CD4-positive, CD25-positive, alpha-beta regulatory T cell (primary cell): ENCODE results near the gene KRTAP10-4. TPM values are rescaled to one million over a fixed set of nuclear protein-coding genes. Genes with fewer than 3 reads are reported as not detected.
"Not testable (repeated sequence)": the region's sequence is repeated elsewhere in the genome, so short reads cannot be mapped to it uniquely, and the experiment has no call there.

Experiments used
- ATAC-seq, 2 donors: fragments of 150-1000 bp; cut with Tn5 transposase; one replicate each; pipeline ENCODE4 v1.10.0; 2021; ENCODE audit warnings: low read depth in 2 of 2, moderate number of reproducible peaks in 2 of 2, moderate library complexity in 1 of 2
- DNase-seq, 3 donors: peaks; one replicate each; pipeline versions ENCODE4 v3.0.0 to v3.0.0-alpha.2; 2012 to 2022; ENCODE audit warnings: mixed read lengths in 1 of 3
- H3K27ac ChIP-seq: one replicate; pipeline ENCODE4 v1.7.0; 2013; ENCODE audit warnings: mild to moderate bottlenecking, low read length; ENCODE audit not compliant: insufficient read depth, poor library complexity, severe bottlenecking
- H3K27me3 ChIP-seq: one replicate; pipeline ENCODE4 v1.7.0; 2013; ENCODE audit warnings: low read length; ENCODE audit not compliant: control insufficient read depth, insufficient read depth
- H3K36me3 ChIP-seq: one replicate; pipeline ENCODE4 v1.7.0; 2013; ENCODE audit warnings: mild to moderate bottlenecking, low read length, moderate library complexity; ENCODE audit not compliant: control insufficient read depth, insufficient read depth
- H3K4me1 ChIP-seq: 2 replicates; pipeline ENCODE4 v1.7.0; 2013; ENCODE audit warnings: mild to moderate bottlenecking, low read length; ENCODE audit not compliant: insufficient read depth, control insufficient read depth, poor library complexity, severe bottlenecking
- H3K4me3 ChIP-seq: one replicate; pipeline ENCODE4 v1.7.0; 2013; ENCODE audit warnings: low read depth, mild to moderate bottlenecking, low read length, moderate library complexity
- H3K9me3 ChIP-seq, 2 experiments: 1 replicate in 1 of 2; 2 replicates in 1 of 2; pipeline ENCODE4 v1.7.0; 2013; ENCODE audit warnings: low read length in 2 of 2, mild to moderate bottlenecking in 1 of 2, moderate library complexity in 1 of 2; ENCODE audit not compliant: control insufficient read depth in 2 of 2
- H3K27ac Mint-ChIP-seq, 3 donors: one replicate each; pipeline ENCODE4 v1.8.0; 2020 to 2022; ENCODE audit warnings: mild to moderate bottlenecking in 3 of 3, mixed read lengths in 3 of 3, moderate library complexity in 2 of 3
- H3K27me3 Mint-ChIP-seq: one replicate; pipeline ENCODE4 v1.8.0; 2022; ENCODE audit warnings: mild to moderate bottlenecking, mixed read lengths
- H3K36me3 Mint-ChIP-seq: one replicate; pipeline ENCODE4 v1.8.0; 2020; ENCODE audit warnings: mixed read lengths
- H3K4me1 Mint-ChIP-seq, 4 donors: one replicate each; pipeline ENCODE4 v1.8.0; 2020 to 2022; ENCODE audit warnings: mixed read lengths in 4 of 4, mild to moderate bottlenecking in 1 of 4
- H3K4me3 Mint-ChIP-seq, 4 donors: one replicate each; pipeline ENCODE4 v1.8.0; 2020 to 2022; ENCODE audit warnings: mild to moderate bottlenecking in 4 of 4, mixed read lengths in 4 of 4, moderate library complexity in 3 of 4
- H3K9me3 Mint-ChIP-seq, 7 donors: one replicate each; pipeline ENCODE4 v1.8.0; 2020 to 2022; ENCODE audit warnings: mixed read lengths in 7 of 7, mild to moderate bottlenecking in 3 of 7, moderate library complexity in 2 of 7
- polyA plus RNA-seq, 4 donors: library from polyadenylated mRNA; unstranded; fragments of 300-500 nt; fragmentation: Illumina TruSeq; gene quantifications; one replicate each; pipeline ENCODE4 v1.2.3, GENCODE V29; 2021
- total RNA-seq: library from RNA; stranded (reverse); gene quantifications from one replicate; pipeline ENCODE4 v1.2.3, GENCODE V29; 2022

KRTAP10-4 gene
- total and polyA plus RNA-seq, 5 donors from 2014 or later, result not detected

DNA sequence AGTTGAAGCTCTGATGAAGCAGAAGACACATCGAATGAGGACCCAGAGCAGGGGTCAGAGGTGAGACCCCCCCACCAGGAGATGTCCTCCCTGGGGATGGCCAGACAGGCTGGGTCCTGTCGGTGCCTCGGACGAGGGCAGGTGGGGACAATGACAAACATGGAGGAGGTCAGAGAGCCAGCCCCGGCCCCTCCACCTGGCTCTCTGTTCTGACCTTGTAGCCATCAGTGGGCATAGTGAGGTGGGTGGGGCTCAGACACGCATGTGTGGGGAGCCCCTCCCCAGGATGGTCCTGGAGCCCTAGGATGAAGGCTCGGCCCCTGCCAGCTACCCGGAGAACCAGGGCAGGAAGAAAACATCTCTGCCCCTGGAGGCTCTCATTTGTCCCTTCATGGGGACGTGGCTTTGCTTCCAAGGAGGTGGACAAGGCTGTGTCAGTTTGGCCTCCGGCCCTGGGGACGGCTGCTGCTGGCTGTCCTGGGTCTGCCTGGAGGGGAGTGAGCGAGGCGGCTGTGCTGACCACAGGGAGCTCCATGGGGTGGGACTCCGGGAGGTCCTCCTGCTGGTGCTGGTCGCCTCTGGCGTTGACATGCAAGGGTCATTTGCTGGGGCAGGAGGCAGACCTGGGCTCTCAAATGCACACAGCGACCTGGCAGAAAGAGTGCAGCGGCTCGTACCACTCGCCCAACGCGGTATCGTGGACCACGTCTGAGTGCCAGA, 16.2 kb downstream of the KRTAP10-4 start:
- Mint-ChIP-seq H3K36me3 (peaks cover 3% of the 10 kb centered on the region), H3K27ac (no peak overlapping the region), H3K27me3 (peaks cover 13% of the 10 kb centered on the region), H3K4me3 (no peak overlapping the region), H3K9me3 (peaks cover 0 to 3% (median 0%) of the 10 kb centered on the region in 7 donors), H3K4me1 (peaks cover 0 to 4% (median 0%) of the 10 kb centered on the region in 4 donors)
- no peak for ATAC-seq
- Histone ChIP-seq H3K27ac (no peak overlapping the region), H3K27me3 (peaks cover 11% of the 10 kb centered on the region), H3K36me3 (no peaks in the 10 kb centered on the region), H3K9me3 (no peaks in the 10 kb centered on the region), H3K4me3 (no peak overlapping the region), H3K4me1 (no peaks in the 10 kb centered on the region)
- DNase-seq, result no peak

- peaks cover 0 to 4% (median 0%) of the 10 kb centered on the region in 4 donors for H3K4me1 Mint-ChIP-seq
- peaks cover 13% of the 10 kb centered on the region for H3K27me3 Mint-ChIP-seq
- Histone ChIP-seq H3K36me3 (no peaks in the 10 kb centered on the region), H3K27me3 (peaks cover 9% of the 10 kb centered on the region), H3K9me3 (no peaks in the 10 kb centered on the region), H3K27ac (no peak overlapping the region), H3K4me3 (no peak overlapping the region), H3K4me1 (no peaks in the 10 kb centered on the region)
- ATAC-seq, result no peak
- peaks cover 3% of the 10 kb centered on the region for H3K36me3 Mint-ChIP-seq
- DNase-seq, result no peak
- peaks cover 0 to 3% (median 0%) of the 10 kb centered on the region in 7 donors for H3K9me3 Mint-ChIP-seq
- no peak overlapping the region for H3K4me3 Mint-ChIP-seq
- no peak overlapping the region for H3K27ac Mint-ChIP-seq
Measured at GRCh38 chr21:44590311-44590721, 16.8 kb downstream of the KRTAP10-4 start.

GRCh38 chr21:44590897-44591800, 17.6 kb downstream of the KRTAP10-4 start:
- not testable (repeated sequence) for H3K4me1 ChIP-seq, H3K36me3 ChIP-seq, H3K4me3 Mint-ChIP-seq, ATAC-seq, H3K27ac Mint-ChIP-seq, H3K9me3 Mint-ChIP-seq, DNase-seq, H3K4me3 ChIP-seq, H3K9me3 ChIP-seq, H3K27me3 ChIP-seq, H3K4me1 Mint-ChIP-seq, H3K27ac ChIP-seq, H3K36me3 Mint-ChIP-seq
- H3K27me3 Mint-ChIP-seq, result peaks cover 13% of the 10 kb centered on the region

DNA sequence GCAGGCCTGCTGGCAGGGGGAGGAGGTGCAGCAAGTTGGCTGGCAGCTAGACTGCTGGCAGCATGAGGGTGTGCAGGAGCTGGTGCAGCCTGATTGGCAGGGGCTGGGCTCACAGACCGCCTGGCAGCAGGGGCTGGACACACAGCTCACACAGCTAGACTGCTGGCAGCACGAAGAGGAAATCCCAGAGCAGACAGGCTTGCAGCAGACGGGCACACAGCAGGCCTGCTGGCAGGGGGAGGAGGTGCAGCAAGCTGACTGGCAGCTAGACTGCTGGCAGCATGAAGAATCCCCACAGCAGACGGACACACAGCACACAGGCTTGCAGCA, 18.2 kb downstream of the KRTAP10-4 start:
- H3K27ac Mint-ChIP-seq, DNase-seq: not testable (repeated sequence)

GRCh38 chr21:44592446-44593311, 19.1 kb downstream of the KRTAP10-4 start, which contains the start of gene KRTAP10-6:
Gene KRTAP10-6 (minus strand): TSS chr21:44592505. CDS start chr21:44592484, 21 bp downstream.
- Mint-ChIP-seq H3K9me3 (peaks cover 0 to 1% (median 0%) of the 10 kb centered on the region in 7 donors), H3K27ac (peak within 1 kb of the TSS in 1 of 3 donors; percentile 23), H3K36me3 (no peaks in the 10 kb centered on the region), H3K27me3 (peaks cover 14% of the 10 kb centered on the region), H3K4me1 (peaks cover 0 to 2% (median 0%) of the 10 kb centered on the region in 4 donors), H3K4me3 (no peak within 1 kb of the TSS)
- DNase-seq, result no peak
- H3K36me3 ChIP-seq, result no peaks in the 10 kb centered on the region
- H3K4me1 ChIP-seq, result no peaks in the 10 kb centered on the region
- no peak within 1 kb of the TSS for H3K27ac ChIP-seq
- ATAC-seq, result no peak
- H3K9me3 ChIP-seq, result no peaks in the 10 kb centered on the region
- no peak within 1 kb of the TSS for H3K4me3 ChIP-seq
- H3K27me3 ChIP-seq, result peaks cover 2% of the 10 kb centered on the region

More for the DNA sequence above, 18.2 kb downstream of the KRTAP10-4 start:
- H3K36me3 ChIP-seq, H3K9me3 Mint-ChIP-seq, H3K4me3 ChIP-seq, H3K27ac ChIP-seq, H3K4me1 Mint-ChIP-seq, ATAC-seq, H3K36me3 Mint-ChIP-seq, H3K4me1 ChIP-seq, H3K9me3 ChIP-seq, H3K4me3 Mint-ChIP-seq, H3K27me3 ChIP-seq: not testable (repeated sequence)
- H3K27me3 Mint-ChIP-seq, result peaks cover 13% of the 10 kb centered on the region

DNA sequence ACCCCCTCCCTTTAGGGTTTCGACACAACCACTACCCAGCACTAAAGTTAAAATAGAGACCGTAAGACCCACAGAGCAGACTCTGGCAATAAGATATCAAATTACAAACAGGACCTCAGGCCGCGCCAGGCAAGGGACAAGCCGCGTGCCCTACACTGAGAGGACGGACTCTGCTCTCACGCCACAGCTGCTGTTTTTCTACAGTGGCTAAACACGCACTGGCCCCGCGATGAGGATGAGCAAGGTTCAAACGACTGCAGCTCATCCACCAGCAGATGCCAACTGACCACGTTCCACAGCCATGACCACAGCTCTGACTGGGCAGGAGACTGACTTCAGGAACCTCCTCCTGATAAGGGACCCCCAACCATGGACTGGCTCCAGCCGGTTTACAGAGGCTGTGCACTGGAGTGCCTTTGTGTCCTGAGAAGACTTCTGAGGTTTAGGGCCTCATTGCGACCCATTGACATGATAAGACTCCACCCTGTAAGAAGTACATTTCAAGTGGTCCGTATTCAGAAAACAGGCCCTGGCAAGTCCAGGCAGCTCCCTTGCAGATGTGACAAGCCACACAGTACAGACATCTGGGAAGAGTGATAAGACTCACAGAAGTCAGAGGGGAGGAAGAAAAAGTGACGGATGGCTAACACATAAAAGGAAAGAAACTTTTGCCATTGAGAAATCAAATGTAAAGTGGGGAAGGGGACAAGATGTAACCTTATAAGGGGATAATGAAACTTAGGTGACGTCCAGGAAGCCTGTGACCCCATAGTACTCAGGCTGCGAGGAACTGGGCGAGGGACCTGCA, 20.3 kb downstream of the KRTAP10-4 start:
- Mint-ChIP-seq H3K9me3 (peaks cover 0 to 5% (median 1%) of the 10 kb centered on the region in 7 donors), H3K4me1 (peaks cover 0 to 2% (median 0%) of the 10 kb centered on the region in 4 donors), H3K36me3 (no peaks in the 10 kb centered on the region), H3K27ac (peak overlapping the region in 2 of 3 donors; percentile 23 to 39), H3K4me3 (no peak overlapping the region), H3K27me3 (peaks cover 22% of the 10 kb centered on the region)
- no peak for DNase-seq
- no peak overlapping the region for H3K4me3 ChIP-seq
- H3K36me3 ChIP-seq, result no peaks in the 10 kb centered on the region
- H3K27ac ChIP-seq, result no peak overlapping the region
- no peak for ATAC-seq
- H3K9me3 ChIP-seq, result peaks cover 3% of the 10 kb centered on the region in 2 experiments
- peaks cover 4% of the 10 kb centered on the region for H3K27me3 ChIP-seq
- H3K4me1 ChIP-seq, result no peaks in the 10 kb centered on the region
